IMR-90 (cell line): Measurements from ENCODE around the gene CC2D2A.

Experiments
- CTCF ChIP-seq: conservative IDR thresholded peaks from 2 replicates; pipeline ENCODE4 v1.5.1; 2012; ENCODE audit warnings: mild to moderate bottlenecking, low read depth, low read length, improper control_type of control experiment
- MAFK ChIP-seq: IDR thresholded peaks from 2 replicates; pipeline ENCODE4 v1.6.1; 2012; ENCODE audit warnings: low read depth, low read length, improper control_type of control experiment
- NFE2L2 ChIP-seq: fragments of 150-350 bp; IDR thresholded peaks from 2 replicates; pipeline ENCODE4 v1.6.1; 2016; ENCODE audit warnings: low read depth, mild to moderate bottlenecking, low read length
- POLR2A ChIP-seq: IDR thresholded peaks from 2 replicates; pipeline ENCODE4 v1.6.1; 2012; ENCODE audit warnings: mild to moderate bottlenecking, low read depth, low read length
- RAD21 ChIP-seq: IDR thresholded peaks from 2 replicates; pipeline ENCODE4 v1.6.1; 2012; ENCODE audit warnings: low read length, improper control_type of control experiment
- RFX5 ChIP-seq: IDR thresholded peaks from 2 replicates; pipeline ENCODE4 v1.8.0; 2012; ENCODE audit warnings: low read depth, mild to moderate bottlenecking, low read length, moderate library complexity
- SMC3 ChIP-seq: fragments of 150-350 bp; IDR thresholded peaks from 2 replicates; pipeline ENCODE4 v1.6.1; 2016; ENCODE audit warnings: low read depth, mild to moderate bottlenecking, antibody characterized with exemption, low read length, moderate library complexity
- USF2 ChIP-seq: fragments of 150-350 bp; IDR thresholded peaks from 2 replicates; pipeline ENCODE4 v1.6.1; 2017; ENCODE audit warnings: mild to moderate bottlenecking, antibody characterized with exemption, low read length, low read depth

GRCh38 chr4:15533817-15534216 lies 64.1 kb downstream of the CC2D2A start:
- TF ChIP-seq POLR2A, result no peak
- TF ChIP-seq CTCF, result no peak
- TF ChIP-seq NFE2L2, result no peak
- no peak for TF ChIP-seq USF2
- no peak for TF ChIP-seq SMC3
- no peak for TF ChIP-seq MAFK
- no peak for TF ChIP-seq RAD21
- TF ChIP-seq RFX5, result no peak
